Midbrain (tissue), 1 donor: Measurements from ENCODE around the gene OR1F1.
"Not testable (repeated sequence)": the region's sequence is repeated elsewhere in the genome, so short reads cannot be mapped to it uniquely, and the experiment has no call there.

Experiments used
- DNase-seq: peaks from one replicate; lab custom pipeline; 2025; lab: John Stamatoyannopoulos, UW

Gene OR1F1

DNA sequence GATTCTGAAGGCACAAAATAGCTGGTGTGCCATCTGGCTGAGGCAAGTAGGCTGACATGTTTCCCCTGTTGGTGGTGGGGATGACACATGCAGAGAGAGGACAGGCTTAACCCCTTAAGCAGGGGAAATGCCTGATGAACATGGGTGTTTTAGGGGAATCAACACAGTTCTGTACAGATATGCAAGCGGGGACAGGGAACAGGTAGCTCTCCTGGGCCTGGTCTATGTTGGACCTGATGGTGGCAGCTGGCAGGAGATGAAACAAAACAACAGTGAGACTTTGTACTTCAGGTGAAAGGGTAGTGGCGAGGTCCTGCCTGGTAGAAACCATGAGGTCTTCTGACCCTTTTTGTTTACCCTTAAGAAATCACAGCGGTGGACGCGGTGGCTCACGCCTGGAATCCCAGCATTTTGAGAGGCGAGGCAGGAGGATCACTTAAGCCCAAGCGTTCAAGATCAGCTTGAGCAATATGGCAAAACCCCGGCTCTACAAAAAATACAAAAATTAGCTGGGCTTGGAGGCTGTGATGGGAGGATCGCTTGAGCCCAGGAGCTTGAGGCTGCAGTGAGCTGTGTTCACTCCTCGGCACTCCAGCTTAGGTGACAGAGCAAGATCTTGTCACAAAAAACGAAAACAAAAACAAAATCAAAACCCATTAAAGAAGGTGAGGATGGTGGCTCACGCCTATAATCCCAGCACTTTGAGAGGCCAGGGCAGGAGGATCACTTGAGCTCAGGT, 10.5 kb downstream of the OR1F1 start:
- no peak for DNase-seq

- DNase-seq, result no peak
These were observed 15.0 kb downstream of the OR1F1 start for GRCh38 chr16:3202903-3203539.

DNA sequence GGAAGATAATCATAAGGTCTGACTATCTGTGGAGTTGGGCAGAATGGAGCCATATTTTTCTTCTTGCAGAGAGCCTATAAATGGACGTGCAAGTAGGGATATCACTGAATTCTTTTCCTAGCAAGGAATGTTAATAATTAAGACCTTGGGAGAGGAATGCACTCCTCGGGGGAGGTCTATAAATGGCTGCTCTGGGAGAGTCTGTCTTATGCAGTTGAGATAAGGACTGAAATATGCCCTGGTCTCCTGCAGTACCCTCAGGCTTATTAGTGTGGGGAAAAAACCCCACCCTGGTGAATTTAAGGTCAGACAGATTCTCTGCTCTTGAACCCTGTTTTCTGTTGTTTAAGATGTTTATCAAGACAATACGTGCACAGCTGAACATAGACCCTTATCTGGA, 17.9 kb downstream of the OR1F1 start:
- DNase-seq, result not testable (repeated sequence)

DNA sequence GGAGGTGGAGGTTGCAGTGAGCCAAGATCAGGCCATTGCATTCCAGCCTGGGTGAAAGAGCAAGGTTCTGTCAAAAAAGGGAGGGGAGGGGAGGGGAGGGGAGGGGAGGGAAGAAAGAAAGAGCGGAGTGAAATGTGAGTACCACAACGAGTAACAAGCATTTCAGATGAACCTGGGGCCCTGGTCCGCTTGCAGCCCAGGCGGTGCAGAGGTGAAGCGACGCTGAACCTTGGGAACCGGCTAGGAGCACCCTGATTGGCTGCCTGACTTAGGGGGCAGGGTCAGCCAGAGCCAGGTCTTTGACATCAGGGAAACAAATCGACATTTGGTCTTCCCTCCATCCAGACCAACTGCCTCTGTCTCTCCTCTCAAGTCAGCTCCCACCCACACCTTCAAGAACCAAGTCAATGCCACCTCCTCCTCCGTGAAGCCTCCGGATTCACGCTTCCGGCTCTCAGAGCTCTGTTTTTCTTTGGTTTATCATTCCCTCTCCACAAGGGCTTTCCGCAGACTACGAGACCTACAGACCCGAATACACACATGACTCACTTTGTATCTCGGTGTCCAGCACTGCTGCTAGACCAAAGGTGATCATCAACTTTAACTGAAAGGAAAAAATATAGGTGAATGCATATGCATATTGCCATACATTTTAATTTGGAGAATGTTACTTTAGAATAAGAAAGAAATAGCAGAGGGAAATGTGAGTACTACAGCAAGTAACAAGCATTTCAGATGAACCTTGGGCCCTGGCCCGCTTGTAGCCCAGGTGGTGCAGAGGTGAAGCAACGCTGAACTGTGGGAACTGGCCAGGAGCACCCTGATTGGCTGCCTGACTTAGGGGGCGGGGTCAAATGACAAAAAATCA, 19.3 kb downstream of the OR1F1 start:
- DNase-seq, result no peak

DNA sequence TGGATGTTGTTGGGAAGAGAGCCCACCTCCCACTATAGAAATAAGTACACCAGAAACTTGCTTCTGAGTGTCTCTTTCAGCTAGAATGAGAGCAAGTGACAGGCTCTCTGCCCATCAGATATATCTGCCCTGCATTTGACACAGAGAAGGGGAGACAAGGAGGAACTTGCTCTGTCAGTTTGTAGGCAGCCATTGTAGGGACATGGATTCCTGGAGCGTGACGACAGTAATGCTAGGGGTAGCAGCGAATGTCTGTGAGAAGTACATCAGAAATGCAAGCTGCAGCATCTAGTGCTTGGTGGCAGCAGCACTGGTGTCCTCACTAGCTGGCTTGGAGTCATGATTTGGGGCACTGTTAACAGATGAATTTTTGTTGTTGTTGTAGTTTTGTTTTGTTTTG, 24.0 kb downstream of the OR1F1 start:
- no peak for DNase-seq

DNA sequence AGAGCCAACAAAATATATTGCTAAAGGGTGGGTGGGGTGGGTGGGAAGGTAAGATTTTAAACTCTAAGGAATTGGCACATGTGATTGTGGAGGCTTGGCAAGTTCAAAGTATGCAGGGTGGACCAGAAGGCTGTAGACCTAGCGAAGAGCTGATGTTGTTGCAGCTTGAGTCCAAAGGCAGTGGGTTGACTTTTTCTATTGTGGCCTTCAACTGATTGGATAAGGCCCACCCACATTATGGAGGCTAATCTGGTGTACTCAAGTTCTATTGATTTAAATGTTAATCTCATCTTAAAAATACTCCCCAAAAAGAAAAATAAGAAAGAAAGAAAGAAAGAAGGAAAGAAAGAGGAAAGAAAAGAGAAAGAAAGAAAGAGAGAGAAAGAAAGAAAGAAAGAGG, 24.6 kb downstream of the OR1F1 start:
- DNase-seq, result no peak

GRCh38 chr16:3214904-3215600, 27.0 kb downstream of the OR1F1 start:
- DNase-seq, result no peak

GRCh38 chr16:3215601-3216262, 27.7 kb downstream of the OR1F1 start:
- DNase-seq, result no peak

DNA sequence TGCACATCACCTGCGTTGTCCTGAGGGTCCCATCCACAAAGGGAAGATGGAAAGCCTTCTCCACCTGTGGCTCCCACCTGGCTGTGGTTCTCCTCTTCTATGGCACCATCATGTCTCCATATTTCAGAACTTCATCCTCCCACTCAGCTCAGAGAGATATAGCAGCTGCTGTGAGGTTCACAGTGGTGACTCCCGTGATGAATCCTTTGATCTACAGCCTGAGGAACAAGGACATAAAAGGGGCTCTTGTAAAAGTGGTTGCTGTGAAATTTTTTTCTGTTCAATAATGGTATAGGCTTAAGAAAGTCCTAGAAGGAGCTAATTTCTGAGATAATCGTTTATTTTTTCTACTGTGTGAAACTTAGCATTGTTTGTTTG, 28.2 kb downstream of the OR1F1 start:
- DNase-seq, result no peak

GRCh38 chr16:3220839-3221238, 32.8 kb downstream of the OR1F1 start:
- DNase-seq, result no peak

GRCh38 chr16:3223913-3224515, 36.0 kb downstream of the OR1F1 start:
- no peak for DNase-seq

- no peak for DNase-seq
These were observed 46.5 kb downstream of the OR1F1 start for GRCh38 chr16:3234543-3234856.

DNA sequence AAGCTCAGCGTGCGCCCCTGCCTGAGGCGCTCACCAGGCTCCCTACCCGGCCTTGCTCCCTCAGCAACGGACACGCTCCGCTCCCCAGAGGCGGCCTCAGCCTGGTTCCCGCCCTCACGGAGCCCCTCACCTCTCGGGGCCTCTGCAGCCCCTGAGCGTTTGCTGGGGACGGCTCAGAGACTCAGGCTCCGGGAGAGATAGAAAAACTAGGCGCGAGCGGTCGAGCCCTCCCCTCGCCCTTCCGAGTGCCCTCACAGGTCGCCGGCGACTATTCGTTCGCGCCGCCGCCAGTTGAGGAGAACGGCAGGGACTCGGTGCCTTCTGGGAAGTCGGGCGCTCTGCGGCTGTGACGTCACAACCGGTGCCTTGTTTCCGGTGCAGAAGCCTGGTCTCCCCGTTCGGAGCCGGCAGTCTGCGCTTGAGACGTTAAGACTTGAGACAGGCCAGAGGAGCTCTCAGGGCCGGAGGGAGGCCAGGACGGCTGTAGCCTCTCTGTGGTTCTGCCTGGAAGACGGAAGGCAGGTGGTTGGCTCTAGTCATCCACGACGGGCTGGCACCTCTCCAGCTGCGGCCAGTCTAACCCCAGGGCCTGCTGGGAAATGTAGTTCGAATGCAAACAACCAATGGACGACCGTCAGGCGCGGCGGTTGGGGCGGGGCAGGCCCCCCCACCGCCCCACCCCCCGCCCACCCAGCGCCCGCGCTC, 47.0 kb downstream of the OR1F1 start, which contains the start of gene ZNF200:
ZNF200 (minus strand) TSS at position 302 of the 705 bp plus-strand sequence. CDS start 1,403 bp downstream, outside the sequence.
- peak; percentile 95 for DNase-seq

DNA sequence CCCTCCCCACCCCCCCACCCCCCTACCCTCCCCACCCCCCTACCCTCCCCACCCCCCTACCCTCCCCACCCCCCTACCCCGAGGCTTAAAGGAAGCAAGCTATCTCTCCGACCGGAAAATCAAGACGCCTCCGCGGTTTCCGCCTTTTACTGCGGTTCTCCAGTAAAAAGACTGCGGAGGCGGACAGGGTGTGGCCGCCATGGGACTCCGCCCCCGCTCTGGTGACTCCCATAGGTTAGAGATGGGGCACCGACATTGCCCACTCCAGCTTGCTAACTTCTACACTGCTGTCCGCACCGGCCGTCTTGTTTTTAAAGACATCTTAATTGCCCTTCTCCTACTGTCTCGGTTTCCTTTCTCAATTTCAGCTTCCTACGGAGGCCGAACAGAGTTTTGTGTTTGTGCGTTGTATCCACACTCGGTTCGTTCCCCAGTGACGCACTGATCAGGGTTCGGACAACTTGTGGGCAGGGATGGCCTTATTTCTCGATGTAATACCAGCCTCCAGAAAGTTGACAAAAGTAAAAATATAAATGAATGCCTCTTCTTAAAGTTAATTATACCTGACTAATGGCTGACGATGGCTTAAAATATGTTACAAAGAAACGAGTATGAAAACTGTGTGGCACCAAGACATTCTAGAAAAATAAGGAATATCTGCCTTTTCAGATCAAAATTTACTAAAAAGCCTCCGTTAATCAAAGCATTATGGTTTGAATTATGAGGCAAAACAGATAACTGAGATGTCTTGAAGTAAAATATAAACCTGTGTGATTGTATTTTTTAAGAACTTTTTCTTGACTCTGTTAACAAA, 48.1 kb downstream of the OR1F1 start:
- DNase-seq, result no peak

DNA sequence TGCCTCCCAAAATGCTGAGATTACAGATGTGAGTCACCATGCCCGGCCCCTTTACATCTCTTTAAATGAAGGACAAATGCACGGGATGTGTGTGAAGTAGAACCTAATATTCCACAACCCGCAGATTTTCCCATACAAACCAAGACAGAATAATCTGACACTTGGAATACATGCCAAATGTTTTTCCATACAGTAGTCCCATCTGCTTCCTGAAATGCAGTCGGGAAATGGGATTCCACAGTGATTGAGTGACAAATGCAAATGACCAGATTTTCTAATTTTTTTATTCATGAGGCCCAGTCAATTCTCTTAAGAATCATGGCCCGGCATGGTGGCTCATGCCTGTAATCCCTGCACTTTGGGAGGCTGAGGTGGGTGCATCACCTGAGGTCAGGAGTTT, 53.8 kb downstream of the OR1F1 start:
- DNase-seq, result no peak

DNA sequence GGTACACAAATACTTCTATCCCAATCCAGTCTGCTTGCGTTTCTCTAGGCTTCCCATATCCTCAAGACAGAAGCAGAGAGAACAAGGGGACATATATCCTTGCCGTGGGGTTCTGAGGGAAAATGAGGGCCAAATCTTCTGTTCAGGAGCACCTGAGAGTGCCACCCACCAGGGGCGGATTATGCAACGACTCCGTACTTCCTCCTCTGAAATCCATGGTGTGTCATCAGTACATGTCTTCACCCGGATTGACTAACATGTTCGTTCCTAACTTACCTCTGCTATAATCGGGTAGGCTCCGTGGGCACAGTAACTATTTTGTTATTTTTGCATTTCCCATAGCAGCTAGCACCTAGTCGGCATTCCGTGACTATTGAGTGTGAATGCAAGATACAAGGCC, 54.7 kb downstream of the OR1F1 start:
- no peak for DNase-seq

DNA sequence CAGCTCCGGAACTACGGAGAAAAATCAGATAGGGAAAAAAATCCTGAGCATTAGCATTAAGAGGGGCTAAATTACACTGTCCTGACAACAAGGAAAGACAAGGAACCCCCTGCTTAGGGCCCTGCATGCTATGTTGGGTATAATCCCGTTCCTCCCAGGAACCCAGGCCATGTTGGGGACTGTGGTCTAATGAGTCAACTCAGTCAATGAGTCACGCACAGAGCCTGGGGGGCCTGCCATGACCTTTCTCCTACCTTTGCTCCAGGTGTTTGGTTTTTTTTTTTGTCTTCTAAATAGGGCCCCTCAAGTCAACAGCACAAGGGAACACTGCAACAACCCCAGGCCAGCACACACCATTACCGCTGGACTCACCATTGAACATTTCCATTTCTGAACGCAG, 55.9 kb downstream of the OR1F1 start:
- no peak for DNase-seq

DNA sequence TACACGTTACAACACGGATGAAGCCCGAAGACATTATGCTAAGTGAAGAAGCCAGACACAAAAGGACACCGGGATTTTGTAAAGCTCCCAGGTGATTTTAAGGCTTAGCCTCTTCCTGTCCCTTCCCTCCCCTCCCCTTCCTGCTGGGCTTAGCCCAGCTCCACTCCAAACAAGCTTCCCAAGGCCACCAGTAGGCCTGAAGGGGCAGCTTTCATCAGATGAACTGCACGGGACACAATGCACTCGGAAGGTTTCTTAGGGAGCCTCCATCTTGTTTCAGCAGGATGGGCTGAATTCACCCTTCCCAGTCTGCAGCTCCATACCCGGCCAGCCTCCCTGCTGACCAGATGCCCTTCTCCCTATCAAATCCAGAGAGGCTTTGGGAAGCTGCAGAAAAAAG, 58.0 kb downstream of the OR1F1 start:
- DNase-seq, result no peak

GRCh38 chr16:3246876-3247275, 58.9 kb downstream of the OR1F1 start:
- DNase-seq, result no peak

DNA sequence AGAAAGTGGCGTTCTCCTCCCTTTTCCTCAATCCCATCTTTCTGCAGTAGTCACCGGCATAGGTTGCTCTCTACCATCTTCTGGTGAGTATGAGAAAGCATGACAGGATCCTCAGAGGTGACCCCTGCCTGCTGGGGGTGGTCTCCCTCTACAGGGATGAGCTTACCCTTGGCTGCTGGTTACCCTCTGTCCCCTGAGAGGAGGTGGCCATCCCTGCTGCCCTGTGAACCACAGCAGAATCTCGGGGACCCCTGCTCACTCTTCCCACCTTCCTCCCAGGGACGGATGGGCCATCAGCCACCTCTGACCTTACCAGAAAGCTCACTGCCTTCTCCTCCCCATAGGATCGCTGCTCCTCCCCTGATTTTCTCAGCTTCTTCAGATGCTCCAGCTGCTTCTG, 60.6 kb downstream of the OR1F1 start:
- no peak for DNase-seq
